NCI-H345 treated with DMSO at 0.1 percent for 48 hours (cell line): ENCODE results near the gene AKAP6.

Experiments used
- DNase-seq: peaks from one replicate; lab custom pipeline; 2025; ENCODE audit not compliant: unreplicated experiment; lab: John Stamatoyannopoulos, UW

AKAP6 gene

GRCh38 chr14:32701475-32701874, 372.4 kb downstream of the AKAP6 start:
- DNase-seq: no peak

- DNase-seq: no peak
These were observed 373.0 kb downstream of the AKAP6 start for GRCh38 chr14:32702088-32702487.

- DNase-seq: no peak
These were observed 373.5 kb downstream of the AKAP6 start for GRCh38 chr14:32702562-32702961.

GRCh38 chr14:32703183-32703621, 374.1 kb downstream of the AKAP6 start:
- no peak for DNase-seq

- DNase-seq: no peak
These were observed 377.8 kb downstream of the AKAP6 start for GRCh38 chr14:32706721-32707519.

GRCh38 chr14:32707742-32708500, 378.8 kb downstream of the AKAP6 start:
- DNase-seq: no peak

- no peak for DNase-seq
These were observed 379.9 kb downstream of the AKAP6 start for GRCh38 chr14:32709027-32709426.

GRCh38 chr14:32710231-32710671, 381.2 kb downstream of the AKAP6 start:
- DNase-seq: no peak

GRCh38 chr14:32710731-32711680, 381.9 kb downstream of the AKAP6 start:
- peak; percentile 54 for DNase-seq

GRCh38 chr14:32713856-32714255, 384.8 kb downstream of the AKAP6 start:
- no peak for DNase-seq

GRCh38 chr14:32719601-32720000, 390.5 kb downstream of the AKAP6 start:
- DNase-seq: no peak

- DNase-seq: no peak
These were observed 391.8 kb downstream of the AKAP6 start for GRCh38 chr14:32720927-32721326.

GRCh38 chr14:32722631-32723183, 393.6 kb downstream of the AKAP6 start:
- DNase-seq: no peak

- DNase-seq: no peak
These were observed 395.9 kb downstream of the AKAP6 start for GRCh38 chr14:32724867-32725471.

- DNase-seq: no peak
These were observed 397.4 kb downstream of the AKAP6 start for GRCh38 chr14:32726516-32726915.

GRCh38 chr14:32727832-32728231, 398.7 kb downstream of the AKAP6 start:
- no peak for DNase-seq

GRCh38 chr14:32728526-32728925, 399.4 kb downstream of the AKAP6 start:
- DNase-seq: no peak

- no peak for DNase-seq
These were observed 399.9 kb downstream of the AKAP6 start for GRCh38 chr14:32728976-32729375.

GRCh38 chr14:32731249-32731648, 402.2 kb downstream of the AKAP6 start:
- no peak for DNase-seq

GRCh38 chr14:32733015-32733414, 403.9 kb downstream of the AKAP6 start:
- DNase-seq: no peak
